GM12801 (cell line): ENCODE measurements around the gene BRSK1.

Source experiments
- CTCF ChIP-seq: IDR thresholded peaks from one replicate; pipeline ENCODE4 v1.5.1; 2011; ENCODE audit warnings: control low read depth; ENCODE audit not compliant: insufficient read length; ENCODE audit errors: extremely low read depth

The BRSK1 gene

GRCh38 chr19:55311397-55311796 lies 27.6 kb downstream of the BRSK1 start:
- TF ChIP-seq CTCF: no peak

- no peak for TF ChIP-seq CTCF
Observed at GRCh38 chr19:55311797-55312196, 28.0 kb downstream of the BRSK1 start.

GRCh38 chr19:55312621-55313512 lies 29.1 kb downstream of the BRSK1 start:
- TF ChIP-seq CTCF: no peak

GRCh38 chr19:55314396-55314795 lies 30.6 kb downstream of the BRSK1 start:
- TF ChIP-seq CTCF: no peak

- TF ChIP-seq CTCF: no peak
Observed at GRCh38 chr19:55315956-55316525, 32.2 kb downstream of the BRSK1 start.

GRCh38 chr19:55316646-55317045 lies 32.8 kb downstream of the BRSK1 start:
- TF ChIP-seq CTCF: no peak

- TF ChIP-seq CTCF: no peak
Observed at GRCh38 chr19:55319785-55320184, 36.0 kb downstream of the BRSK1 start.
